ENCODE measurements around the gene GJB6. TPM values are rescaled to one million over a fixed set of nuclear protein-coding genes. Genes with fewer than 3 reads are reported as not detected.
A peak's percentile ranks its signal among the peaks of the same experiment; 100 is the strongest.
"Not testable (repeated sequence)": the region's sequence is repeated elsewhere in the genome, so short reads cannot be mapped to it uniquely, and the experiment has no call there.

Gene GJB6
- polyA plus RNA-seq (2012; ENCODE audit: low read depth, missing spikeins): not detected

DNA sequence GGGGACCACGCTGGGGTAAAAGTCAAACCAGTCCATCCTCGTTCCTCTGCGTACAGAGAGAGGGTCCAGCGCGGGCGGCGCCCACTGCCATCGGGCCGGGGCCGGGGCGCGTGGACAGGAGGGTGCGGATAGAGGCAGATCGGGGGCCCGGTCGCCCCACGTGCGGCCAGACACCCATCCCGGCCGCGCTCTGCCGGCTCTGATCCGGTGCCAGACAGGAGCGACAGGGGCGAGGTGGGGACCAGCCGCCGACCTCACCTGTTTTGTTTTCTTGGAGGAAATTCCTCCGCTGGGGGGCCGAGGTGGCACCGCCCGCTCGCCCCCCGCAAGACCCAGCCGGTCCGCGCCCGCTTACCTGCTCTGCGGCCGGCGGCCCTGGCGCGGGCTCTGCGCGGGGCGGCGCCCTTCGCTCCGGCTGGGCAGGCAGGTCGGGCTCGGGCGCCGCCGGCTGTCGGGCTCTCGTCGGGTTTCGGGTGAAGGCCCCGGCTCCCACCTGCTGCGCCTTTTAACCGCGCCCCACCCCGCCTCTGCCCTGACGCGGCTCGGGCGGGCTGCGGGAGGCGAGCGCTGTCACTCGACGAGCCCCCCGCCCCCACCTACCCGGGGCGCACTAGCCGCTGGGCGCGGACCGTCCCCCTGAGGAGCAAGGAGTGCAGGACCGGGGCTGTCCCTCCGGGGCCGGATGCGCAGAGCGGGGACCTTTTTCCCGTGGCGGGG lies at the start of gene GJB6:
TSS of gene GJB6 (minus strand) at position 481 of the 717 bp plus-strand sequence. CDS start 8,839 bp downstream, outside the sequence.
- no peak for TF ChIP-seq TAF1 (IDR thresholded peaks at IDR 0.05; ENCODE audit: low read depth, low read length)
- no peak for TF ChIP-seq POU2F2 (IDR thresholded peaks at IDR 0.05; ENCODE audit: low read depth, low read length)
- TF ChIP-seq SPI1 (IDR thresholded peaks at IDR 0.05; ENCODE audit: low read depth, low read length): no peak
- no peak for TF ChIP-seq PAX5 (IDR thresholded peaks at IDR 0.05; ENCODE audit: insufficient read depth, low read length, severe bottlenecking)
- no peak for TF ChIP-seq POLR2AphosphoS5 (IDR thresholded peaks at IDR 0.05; ENCODE audit: low read depth, low read length)
- TF ChIP-seq POLR2A (IDR thresholded peaks at IDR 0.05; ENCODE audit: low read depth, low read length): no peak
- peak; percentile 66 for DNase-seq (ENCODE audit: insufficient read length, low spot score)
- no peak for FAIRE-seq

DNA sequence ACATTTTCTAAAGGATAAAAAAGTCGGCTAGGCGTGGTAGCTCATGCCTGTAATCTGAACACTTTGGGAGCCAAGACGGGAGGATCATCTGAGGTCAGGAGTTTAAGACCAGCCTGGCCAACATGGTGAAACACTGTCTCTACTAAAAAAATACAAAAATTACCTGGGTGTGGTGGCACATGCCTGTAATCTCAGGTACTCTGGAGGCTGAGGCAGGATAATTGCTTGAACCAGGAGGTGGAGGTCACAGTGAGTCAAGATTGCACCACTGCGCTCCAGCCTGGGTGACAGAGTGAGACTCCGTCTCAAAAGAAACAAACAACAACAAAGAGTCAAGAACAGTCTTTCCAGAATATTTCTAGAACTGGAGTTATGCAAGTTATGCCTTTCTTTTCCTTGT lies 44.8 kb upstream of the GJB6 start:
- DNase-seq (ENCODE audit: insufficient read length, low spot score); FAIRE-seq: not testable (repeated sequence)

DNA sequence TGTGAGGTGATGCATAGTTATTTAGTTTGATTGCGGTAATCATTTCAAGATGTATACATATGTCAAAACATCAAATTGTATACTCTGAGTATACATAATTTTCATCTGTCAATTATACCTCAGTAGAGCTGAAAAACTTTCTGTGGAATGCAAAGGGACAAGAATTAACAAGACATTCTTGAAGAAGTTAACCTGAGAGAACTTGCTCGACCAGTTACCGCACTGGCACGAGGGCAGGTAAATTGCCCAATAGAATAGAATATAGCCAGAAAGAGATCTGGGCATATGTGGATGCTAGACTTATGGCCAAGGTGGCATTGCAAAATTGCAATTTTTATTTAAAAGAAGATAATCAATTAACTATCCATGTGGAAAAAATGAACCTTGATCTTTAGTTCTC lies 42.3 kb upstream of the GJB6 start:
- no peak for FAIRE-seq
- TF ChIP-seq POU2F2 (IDR thresholded peaks at IDR 0.05; ENCODE audit: low read depth, low read length) (no peak), TAF1 (IDR thresholded peaks at IDR 0.05; ENCODE audit: low read depth, low read length) (no peak), POLR2AphosphoS5 (IDR thresholded peaks at IDR 0.05; ENCODE audit: low read depth, low read length) (no peak), POLR2A (IDR thresholded peaks at IDR 0.05; ENCODE audit: low read depth, low read length) (no peak), SPI1 (IDR thresholded peaks at IDR 0.05; ENCODE audit: low read depth, low read length) (no peak), PAX5 (IDR thresholded peaks at IDR 0.05; ENCODE audit: insufficient read depth, low read length, severe bottlenecking) (no peak)
- no peak for DNase-seq (ENCODE audit: insufficient read length, low spot score)

DNA sequence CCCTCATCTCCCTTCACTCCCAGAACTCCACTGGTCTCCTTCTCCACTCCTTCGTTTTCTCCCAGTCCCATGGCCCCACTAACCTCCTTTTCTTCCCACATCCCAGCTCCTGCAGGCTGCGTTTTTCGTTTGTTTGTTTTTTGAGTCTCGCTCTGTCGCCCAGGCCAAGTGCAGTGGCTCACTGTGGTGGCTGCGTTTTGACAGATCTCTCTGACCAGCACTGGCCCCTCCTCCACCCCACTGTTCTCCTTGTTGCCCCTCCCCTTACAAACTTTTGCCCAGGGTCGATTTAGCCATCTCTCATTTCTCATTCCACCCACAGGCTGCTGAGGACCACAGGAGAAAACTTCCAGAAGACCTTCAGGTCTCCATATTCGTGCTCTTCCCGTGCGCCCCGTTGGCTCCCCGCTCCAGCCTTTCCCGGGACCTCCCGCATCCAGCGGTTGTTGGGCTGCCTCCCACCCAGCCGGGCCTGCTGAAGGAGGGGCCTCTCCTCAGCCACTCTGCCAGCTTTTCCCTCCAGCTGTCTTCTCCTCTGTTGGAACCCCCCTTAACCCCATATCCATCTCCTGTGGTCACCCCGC lies 40.6 kb upstream of the GJB6 start:
- TF ChIP-seq POLR2AphosphoS5 (IDR thresholded peaks at IDR 0.05; ENCODE audit: low read depth, low read length): no peak
- no peak for TF ChIP-seq SPI1 (IDR thresholded peaks at IDR 0.05; ENCODE audit: low read depth, low read length)
- TF ChIP-seq PAX5 (IDR thresholded peaks at IDR 0.05; ENCODE audit: insufficient read depth, low read length, severe bottlenecking): no peak
- DNase-seq (ENCODE audit: insufficient read length, low spot score) (no peak), FAIRE-seq (no peak)

DNA sequence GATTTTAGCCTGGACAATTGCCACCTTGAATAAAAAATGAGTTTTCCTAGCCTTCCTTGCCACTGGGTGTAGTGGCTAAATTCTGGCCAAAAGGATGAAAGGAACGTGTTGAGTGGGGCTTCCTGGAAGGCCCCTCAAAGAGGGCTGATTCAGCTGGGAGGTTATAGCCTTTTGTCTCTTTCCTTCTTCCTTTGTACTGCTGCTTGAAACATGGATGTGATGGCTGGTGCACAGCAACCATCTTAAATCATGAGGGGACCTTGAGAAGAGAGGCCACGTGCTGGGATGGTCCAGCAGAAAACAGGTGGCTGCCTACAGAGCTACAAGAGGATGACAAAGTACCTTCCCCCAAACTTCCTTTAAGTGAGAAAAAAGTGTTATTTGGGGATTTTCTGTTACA lies 40.0 kb upstream of the GJB6 start:
- FAIRE-seq (no peak), DNase-seq (ENCODE audit: insufficient read length, low spot score) (no peak)

DNA sequence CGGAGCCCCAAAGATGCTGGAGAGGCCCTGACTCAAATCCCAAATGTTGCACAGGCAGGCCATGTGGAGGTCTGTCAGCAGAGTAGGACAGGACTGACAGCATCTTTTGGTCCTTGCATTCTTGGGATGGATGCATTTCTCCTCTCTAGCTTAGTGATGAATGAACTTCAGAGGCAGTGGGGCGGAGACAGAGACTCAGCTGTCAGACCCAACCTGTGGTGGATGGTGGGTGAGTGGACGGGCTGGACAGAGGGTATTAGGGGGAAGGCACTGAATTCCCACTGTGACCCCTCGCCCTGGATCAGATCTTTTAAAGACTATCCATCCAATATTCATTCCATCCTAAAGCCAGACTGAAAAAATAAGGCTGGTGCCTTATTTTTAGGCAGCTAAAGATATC lies 39.3 kb upstream of the GJB6 start:
- FAIRE-seq: no peak
- TF ChIP-seq PAX5 (IDR thresholded peaks at IDR 0.05; ENCODE audit: insufficient read depth, low read length, severe bottlenecking): no peak
- no peak for TF ChIP-seq TAF1 (IDR thresholded peaks at IDR 0.05; ENCODE audit: low read depth, low read length)
- TF ChIP-seq SPI1 (IDR thresholded peaks at IDR 0.05; ENCODE audit: low read depth, low read length): no peak
- TF ChIP-seq POU2F2 (IDR thresholded peaks at IDR 0.05; ENCODE audit: low read depth, low read length): no peak
- no peak for TF ChIP-seq POLR2A (IDR thresholded peaks at IDR 0.05; ENCODE audit: low read depth, low read length)
- TF ChIP-seq POLR2AphosphoS5 (IDR thresholded peaks at IDR 0.05; ENCODE audit: low read depth, low read length): no peak
- DNase-seq (ENCODE audit: insufficient read length, low spot score): no peak

More for the DNA sequence above, 40.0 kb upstream of the GJB6 start:
- TF ChIP-seq PAX5 (IDR thresholded peaks at IDR 0.05; ENCODE audit: insufficient read depth, low read length, severe bottlenecking): no peak
- TF ChIP-seq SPI1 (IDR thresholded peaks at IDR 0.05; ENCODE audit: low read depth, low read length): no peak
- TF ChIP-seq POLR2AphosphoS5 (IDR thresholded peaks at IDR 0.05; ENCODE audit: low read depth, low read length): no peak
- TF ChIP-seq POLR2A (IDR thresholded peaks at IDR 0.05; ENCODE audit: low read depth, low read length): no peak
- TF ChIP-seq TAF1 (IDR thresholded peaks at IDR 0.05; ENCODE audit: low read depth, low read length): no peak
- TF ChIP-seq POU2F2 (IDR thresholded peaks at IDR 0.05; ENCODE audit: low read depth, low read length): no peak

DNA sequence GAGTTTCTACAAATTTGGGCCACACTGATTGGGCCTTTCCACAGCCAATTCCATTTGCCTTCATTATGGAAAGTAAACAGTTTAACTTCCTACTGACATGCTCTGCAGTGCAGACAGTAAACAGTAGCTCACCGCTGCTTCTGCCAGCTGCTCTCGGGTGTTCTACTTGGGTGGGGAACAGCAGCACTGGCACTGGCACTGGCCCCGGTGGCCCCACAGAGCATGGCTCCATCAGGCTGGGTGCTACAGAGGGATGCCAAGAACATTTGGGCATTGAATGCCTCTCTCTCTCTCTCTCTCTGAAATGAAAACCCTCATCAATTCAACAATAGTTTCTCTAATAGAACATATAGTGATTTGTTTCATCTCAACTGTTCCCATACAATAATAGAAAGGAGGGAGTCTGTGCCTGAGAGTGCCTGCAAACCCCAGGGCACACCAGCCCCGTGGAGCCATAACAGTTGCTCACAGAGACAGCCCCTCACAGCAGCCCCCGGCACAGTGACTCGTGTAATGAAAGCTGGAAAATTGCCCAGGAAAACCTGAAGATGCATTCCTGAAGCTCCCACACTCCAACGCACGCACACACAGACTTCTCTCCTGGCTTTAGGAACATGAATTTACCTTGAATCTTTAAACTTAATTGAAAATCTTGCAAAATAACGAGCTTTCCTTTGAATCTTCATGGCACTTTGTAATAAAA lies 38.2 kb upstream of the GJB6 start:
- DNase-seq (ENCODE audit: insufficient read length, low spot score) (no peak), FAIRE-seq (no peak)
- no peak for TF ChIP-seq PAX5 (IDR thresholded peaks at IDR 0.05; ENCODE audit: insufficient read depth, low read length, severe bottlenecking)
- no peak for TF ChIP-seq SPI1 (IDR thresholded peaks at IDR 0.05; ENCODE audit: low read depth, low read length)
- TF ChIP-seq TAF1 (IDR thresholded peaks at IDR 0.05; ENCODE audit: low read depth, low read length): no peak
- TF ChIP-seq POLR2A (IDR thresholded peaks at IDR 0.05; ENCODE audit: low read depth, low read length): no peak
- TF ChIP-seq POU2F2 (IDR thresholded peaks at IDR 0.05; ENCODE audit: low read depth, low read length): no peak
- no peak for TF ChIP-seq POLR2AphosphoS5 (IDR thresholded peaks at IDR 0.05; ENCODE audit: low read depth, low read length)

DNA sequence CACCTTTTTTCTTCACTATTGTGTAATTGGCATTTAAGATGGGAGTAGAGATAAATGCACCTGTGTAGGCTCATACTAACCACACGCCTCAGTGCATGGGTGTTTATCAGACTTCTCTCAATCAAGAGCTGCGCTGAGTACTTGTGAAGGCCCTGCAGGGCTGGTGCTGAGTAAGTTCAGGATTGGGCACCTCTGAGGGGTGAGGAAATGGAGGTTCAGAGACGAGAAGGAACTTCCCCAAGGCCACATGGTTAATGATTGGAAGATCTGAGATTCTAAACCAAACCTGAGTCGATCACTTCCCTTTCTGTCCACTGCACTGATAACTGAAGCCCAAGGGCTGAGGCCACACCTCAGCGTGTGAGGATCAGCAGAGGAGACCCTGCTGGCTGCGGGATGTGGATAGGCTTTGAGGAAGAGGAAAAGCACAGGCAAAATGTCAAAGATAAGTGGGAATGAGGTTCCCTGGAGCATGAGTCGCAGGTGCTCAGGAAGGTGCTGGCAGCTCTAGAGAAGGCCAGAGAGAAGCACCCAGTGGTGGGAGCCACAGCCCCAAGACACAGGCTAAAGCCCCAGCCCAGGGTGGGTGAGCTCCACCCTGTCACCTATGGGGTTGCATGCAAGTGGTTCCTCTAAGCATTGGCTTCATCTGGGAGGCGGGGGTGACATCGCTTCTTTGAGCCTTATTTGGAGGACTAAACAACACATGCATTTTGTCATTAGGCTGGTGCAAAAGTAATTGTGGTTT lies 32.3 kb upstream of the GJB6 start:
- TF ChIP-seq SPI1 (IDR thresholded peaks at IDR 0.05; ENCODE audit: low read depth, low read length) (peak; percentile 49), POU2F2 (IDR thresholded peaks at IDR 0.05; ENCODE audit: low read depth, low read length) (no peak)
- DNase-seq (ENCODE audit: insufficient read length, low spot score) (no peak), FAIRE-seq (no peak)

DNA sequence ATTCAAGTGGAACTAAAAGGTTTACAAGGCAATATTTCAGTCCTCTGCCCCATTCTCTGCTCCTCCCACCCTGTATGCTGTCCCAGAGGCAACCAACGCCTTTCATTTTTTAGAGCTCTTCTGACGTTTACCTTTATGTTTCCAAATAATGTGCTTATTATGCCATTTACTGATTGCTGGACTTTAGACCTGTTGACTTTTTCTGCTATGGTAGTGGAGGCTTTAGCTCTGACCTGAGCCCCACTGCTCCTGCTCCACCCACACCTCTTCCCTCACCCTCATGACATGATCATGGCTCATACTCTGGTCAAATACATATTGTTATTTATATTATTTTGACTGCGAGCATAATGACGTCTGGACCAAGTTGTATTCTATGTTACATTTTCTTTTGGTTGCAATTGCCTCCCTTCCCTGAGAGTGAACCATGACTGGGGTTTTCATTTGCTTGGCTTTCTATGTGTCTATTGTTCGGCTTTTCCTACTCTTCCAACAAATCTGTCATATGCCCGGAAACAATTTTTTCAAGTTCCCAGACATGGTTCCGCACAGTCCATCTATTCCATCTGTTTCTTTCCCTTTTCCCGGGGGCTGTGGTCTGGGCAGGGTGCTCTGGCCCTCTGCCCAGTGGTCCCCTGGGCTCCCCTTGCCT lies 31.4 kb upstream of the GJB6 start:
- DNase-seq (ENCODE audit: insufficient read length, low spot score): no peak
- no peak for TF ChIP-seq POLR2AphosphoS5 (IDR thresholded peaks at IDR 0.05; ENCODE audit: low read depth, low read length)
- TF ChIP-seq SPI1 (IDR thresholded peaks at IDR 0.05; ENCODE audit: low read depth, low read length): no peak
- TF ChIP-seq POLR2A (IDR thresholded peaks at IDR 0.05; ENCODE audit: low read depth, low read length): no peak
- no peak for TF ChIP-seq PAX5 (IDR thresholded peaks at IDR 0.05; ENCODE audit: insufficient read depth, low read length, severe bottlenecking)
- TF ChIP-seq TAF1 (IDR thresholded peaks at IDR 0.05; ENCODE audit: low read depth, low read length): no peak
- TF ChIP-seq POU2F2 (IDR thresholded peaks at IDR 0.05; ENCODE audit: low read depth, low read length): no peak
- FAIRE-seq: no peak
